Measurements from ENCODE around the gene MLXIP.

- no peak for TF ChIP-seq ELF1 (tag; IDR thresholded peaks at IDR 0.05)
- TF ChIP-seq BDP1 (IDR thresholded peaks at IDR 0.05; ENCODE audit: insufficient read depth, insufficient read length): no peak
These were observed 4.2 kb downstream of the MLXIP start for GRCh38 chr12:122082621-122083356.

Data from K562 (cell line).